ENCODE data around the gene LAMP1. TPM values are rescaled to one million over a fixed set of nuclear protein-coding genes. Genes with fewer than 3 reads are reported as not detected.
"Not testable (repeated sequence)": the region's sequence is repeated elsewhere in the genome, so short reads cannot be mapped to it uniquely, and the experiment has no call there.

Gene LAMP1
- total RNA-seq, 2 experiments from 2014 or later = 84.1 to 91.6 TPM

GRCh38 chr13:113304121-113304520 is 7.1 kb downstream of the LAMP1 start:
- H3K4me1 Mint-ChIP-seq = peaks cover 14% of the 10 kb centered on the region
- no peak for DNase-seq
- peaks cover 2% of the 10 kb centered on the region for H3K36me3 Mint-ChIP-seq (ENCODE audit: low read depth)
- CTCF ChIA-PET = no interaction called here
- H3K27ac Mint-ChIP-seq = no peak overlapping the region
- no peaks in the 10 kb centered on the region for H3K27me3 Mint-ChIP-seq
- POLR2A ChIA-PET = interaction anchor here (0.7 kb wide), 1 partner anchor 361 kb away, joined by 4 read pairs; no protein-coding TSS in a partner anchor
- no peaks in the 10 kb centered on the region for H3K9me3 Mint-ChIP-seq
- no peak overlapping the region for H3K4me3 Mint-ChIP-seq

DNA sequence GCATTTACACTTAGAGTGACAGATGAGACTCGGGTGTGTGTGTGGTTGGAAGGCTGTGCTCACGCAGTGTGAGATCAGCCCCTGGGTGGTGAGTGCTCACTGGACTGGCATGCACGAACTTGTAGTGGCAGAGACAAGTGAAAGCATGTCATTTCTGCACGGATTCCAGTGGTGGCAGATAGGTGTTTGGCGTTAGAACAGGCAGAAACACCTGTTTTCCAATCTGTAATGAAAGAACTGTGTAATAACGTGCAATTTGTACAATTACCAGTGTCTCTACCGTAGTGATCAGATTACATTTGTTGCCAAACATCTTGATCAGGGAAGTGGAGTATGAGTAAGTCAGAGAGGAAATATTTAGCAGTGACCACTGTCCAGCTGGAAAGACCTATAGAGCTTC is 8.2 kb downstream of the LAMP1 start:
- Mint-ChIP-seq H3K36me3 (ENCODE audit: low read depth) (peaks cover 7% of the 10 kb centered on the region), H3K4me3 (no peak overlapping the region), H3K4me1 (peaks cover 12% of the 10 kb centered on the region), H3K27me3 (no peaks in the 10 kb centered on the region), H3K9me3 (no peaks in the 10 kb centered on the region), H3K27ac (no peak overlapping the region)
- CTCF ChIA-PET = interaction anchor here (1.5 kb wide), 1 partner anchor 15 kb away, joined by 3 read pairs; no protein-coding TSS in a partner anchor
- POLR2A ChIA-PET = no interaction called here
- DNase-seq = no peak

GRCh38 chr13:113307491-113307890 is 10.5 kb downstream of the LAMP1 start:
- Mint-ChIP-seq H3K36me3 (ENCODE audit: low read depth) (peaks cover 10% of the 10 kb centered on the region), H3K27me3 (no peaks in the 10 kb centered on the region)

GRCh38 chr13:113309473-113309872 is 12.4 kb downstream of the LAMP1 start:
- POLR2A ChIA-PET = interaction anchor here (1.1 kb wide), 1 partner anchor 11 kb away, joined by 3 read pairs; no protein-coding TSS in a partner anchor
- no peak overlapping the region for H3K27ac Mint-ChIP-seq
- CTCF ChIA-PET = no interaction called here

More at GRCh38 chr13:113307491-113307890, 10.5 kb downstream of the LAMP1 start:
- no peak for DNase-seq
- Mint-ChIP-seq H3K27ac (no peak overlapping the region), H3K4me3 (no peak overlapping the region), H3K9me3 (no peaks in the 10 kb centered on the region), H3K4me1 (peaks cover 8% of the 10 kb centered on the region)
- POLR2A ChIA-PET = no interaction called here
- CTCF ChIA-PET = no interaction called here

GRCh38 chr13:113314112-113314511 is 17.1 kb downstream of the LAMP1 start:
- CTCF ChIA-PET; POLR2A ChIA-PET; H3K27me3 Mint-ChIP-seq; H3K4me1 Mint-ChIP-seq; H3K36me3 Mint-ChIP-seq (ENCODE audit: low read depth); H3K27ac Mint-ChIP-seq; H3K9me3 Mint-ChIP-seq; DNase-seq; H3K4me3 Mint-ChIP-seq: not testable (repeated sequence)

More at GRCh38 chr13:113309473-113309872, 12.4 kb downstream of the LAMP1 start:
- peaks cover 10% of the 10 kb centered on the region for H3K36me3 Mint-ChIP-seq (ENCODE audit: low read depth)
- H3K27me3 Mint-ChIP-seq = no peaks in the 10 kb centered on the region
- no peak overlapping the region for H3K4me3 Mint-ChIP-seq
- H3K4me1 Mint-ChIP-seq = peaks cover 5% of the 10 kb centered on the region
- H3K9me3 Mint-ChIP-seq = no peaks in the 10 kb centered on the region
- no peak for DNase-seq

DNA sequence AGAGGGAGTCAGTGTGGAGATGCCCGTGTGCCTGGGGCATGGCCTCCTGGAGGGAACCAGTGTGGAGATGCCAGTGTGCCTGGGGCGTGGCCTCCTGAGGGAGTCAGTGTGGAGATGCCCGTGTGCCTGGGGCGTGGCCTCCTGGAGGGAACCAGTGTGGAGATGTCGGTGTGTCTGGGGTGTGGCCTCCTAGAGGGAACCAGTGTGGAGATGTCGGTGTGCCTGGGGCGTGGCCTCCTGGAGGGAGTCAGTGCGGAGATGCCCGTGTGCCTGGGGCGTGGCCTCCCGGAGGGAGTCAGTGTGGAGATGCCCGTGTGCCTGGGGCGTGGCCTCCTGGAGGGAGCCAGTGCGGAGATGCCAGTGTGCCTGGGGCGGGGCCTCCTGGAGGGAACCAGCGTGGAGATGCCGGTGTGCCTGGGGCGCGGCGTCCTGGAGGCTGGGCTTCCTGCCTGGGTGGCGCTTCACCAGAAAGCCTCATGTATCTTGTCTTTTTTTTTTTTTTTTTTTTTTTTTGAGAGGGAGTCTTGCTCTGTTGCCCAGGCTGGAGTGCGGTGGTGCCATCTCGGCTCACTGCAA is 17.9 kb downstream of the LAMP1 start:
- H3K27ac Mint-ChIP-seq; H3K27me3 Mint-ChIP-seq; H3K36me3 Mint-ChIP-seq (ENCODE audit: low read depth); H3K4me1 Mint-ChIP-seq; DNase-seq; H3K9me3 Mint-ChIP-seq; POLR2A ChIA-PET; CTCF ChIA-PET; H3K4me3 Mint-ChIP-seq: not testable (repeated sequence)

GRCh38 chr13:113315992-113316391 is 19.0 kb downstream of the LAMP1 start:
- H3K9me3 Mint-ChIP-seq = no peaks in the 10 kb centered on the region
- H3K27me3 Mint-ChIP-seq = no peaks in the 10 kb centered on the region
- H3K36me3 Mint-ChIP-seq (ENCODE audit: low read depth) = peaks cover 6% of the 10 kb centered on the region
- no peak for DNase-seq
- ChIA-PET POLR2A (no interaction called here), CTCF (no interaction called here)
- H3K4me3 Mint-ChIP-seq = no peak overlapping the region
- H3K4me1 Mint-ChIP-seq = no peaks in the 10 kb centered on the region
- H3K27ac Mint-ChIP-seq = peak overlapping the region; percentile 25

DNA sequence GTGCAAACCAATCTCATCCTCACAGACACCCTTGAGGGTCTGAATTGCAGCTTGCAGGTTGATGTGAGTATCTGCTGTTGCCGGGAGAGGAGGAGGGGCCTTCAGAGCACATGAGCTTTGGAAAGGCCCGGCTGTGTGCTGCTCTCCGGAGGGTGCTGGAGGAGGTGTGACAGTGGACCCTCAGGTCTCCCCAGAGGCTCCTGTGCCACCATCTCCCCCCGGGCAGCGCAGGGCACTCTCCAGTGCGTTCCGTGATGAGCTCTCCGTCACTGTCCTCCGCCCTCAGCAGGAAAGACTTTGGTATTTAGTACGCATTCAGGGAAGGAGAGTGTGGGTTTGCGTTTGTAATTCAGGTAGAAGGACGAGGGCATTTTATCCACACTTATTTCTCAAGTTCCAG is 20.0 kb downstream of the LAMP1 start:
- no peaks in the 10 kb centered on the region for H3K27me3 Mint-ChIP-seq
- CTCF ChIA-PET = interaction anchor here (0.6 kb wide), 1 partner anchor 271 kb away, joined by 3 read pairs; no protein-coding TSS in a partner anchor
- DNase-seq = no peak
- peak overlapping the region; percentile 11 for H3K27ac Mint-ChIP-seq
- POLR2A ChIA-PET = no interaction called here
- H3K4me1 Mint-ChIP-seq = no peaks in the 10 kb centered on the region
- peaks cover 14% of the 10 kb centered on the region for H3K36me3 Mint-ChIP-seq (ENCODE audit: low read depth)
- no peaks in the 10 kb centered on the region for H3K9me3 Mint-ChIP-seq
- H3K4me3 Mint-ChIP-seq = no peak overlapping the region

GRCh38 chr13:113318956-113319355 is 21.9 kb downstream of the LAMP1 start:
- DNase-seq = no peak
- Mint-ChIP-seq H3K27me3 (no peaks in the 10 kb centered on the region), H3K4me1 (no peaks in the 10 kb centered on the region), H3K9me3 (no peaks in the 10 kb centered on the region), H3K27ac (no peak overlapping the region), H3K36me3 (ENCODE audit: low read depth) (peaks cover 29% of the 10 kb centered on the region), H3K4me3 (no peak overlapping the region)
- ChIA-PET CTCF (no interaction called here), POLR2A (no interaction called here)

DNA sequence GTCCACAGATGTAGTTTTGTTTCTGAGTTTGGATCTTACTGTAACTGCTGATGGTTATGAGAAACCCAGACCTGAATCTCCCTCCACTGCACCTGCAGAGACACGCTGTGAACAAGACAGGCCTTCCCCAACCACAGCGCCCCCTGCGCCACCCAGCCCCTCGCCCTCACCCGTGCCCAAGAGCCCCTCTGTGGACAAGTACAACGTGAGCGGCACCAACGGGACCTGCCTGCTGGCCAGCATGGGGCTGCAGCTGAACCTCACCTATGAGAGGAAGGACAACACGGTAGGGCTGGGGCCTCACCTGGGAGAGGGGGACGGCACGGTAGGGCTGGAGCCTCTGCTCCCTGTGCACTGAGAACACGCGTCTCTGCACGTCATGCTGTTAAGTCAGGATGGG is 22.3 kb downstream of the LAMP1 start:
- DNase-seq = no peak
- Mint-ChIP-seq H3K27ac (no peak overlapping the region), H3K9me3 (no peaks in the 10 kb centered on the region), H3K4me3 (no peak overlapping the region), H3K36me3 (ENCODE audit: low read depth) (peaks cover 31% of the 10 kb centered on the region), H3K27me3 (no peaks in the 10 kb centered on the region), H3K4me1 (no peaks in the 10 kb centered on the region)
- POLR2A ChIA-PET = no interaction called here
- CTCF ChIA-PET = no interaction called here

DNA sequence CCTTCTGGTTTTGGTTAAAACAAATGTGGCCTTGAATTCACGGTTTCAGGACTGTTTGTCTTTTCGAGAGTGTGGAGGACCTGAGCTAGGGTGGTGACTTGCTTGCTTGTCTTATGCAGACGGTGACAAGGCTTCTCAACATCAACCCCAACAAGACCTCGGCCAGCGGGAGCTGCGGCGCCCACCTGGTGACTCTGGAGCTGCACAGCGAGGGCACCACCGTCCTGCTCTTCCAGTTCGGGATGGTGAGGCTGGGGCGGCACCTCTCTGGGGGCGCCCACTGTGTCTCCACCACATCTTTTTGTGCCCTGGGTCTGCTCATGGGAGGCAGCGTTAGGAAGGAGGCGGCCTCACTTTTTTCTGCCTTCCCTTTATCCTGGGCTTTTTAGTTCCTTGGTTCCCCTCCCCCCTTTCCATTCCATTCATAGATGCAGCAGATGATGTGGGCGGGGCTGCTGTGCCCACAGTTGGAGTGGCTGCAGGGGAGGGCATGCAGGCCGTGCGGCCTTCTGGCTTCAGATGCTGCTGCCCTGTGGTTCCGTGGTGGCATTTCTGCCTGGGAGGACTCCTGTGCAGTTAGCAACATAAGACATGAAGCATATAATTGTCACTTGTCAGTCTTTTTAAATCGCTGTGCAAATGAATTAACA is 23.3 kb downstream of the LAMP1 start:
- no peak for DNase-seq
- Mint-ChIP-seq H3K36me3 (ENCODE audit: low read depth) (peaks cover 31% of the 10 kb centered on the region), H3K27ac (no peak overlapping the region), H3K4me3 (no peak overlapping the region), H3K27me3 (no peaks in the 10 kb centered on the region), H3K9me3 (no peaks in the 10 kb centered on the region), H3K4me1 (no peaks in the 10 kb centered on the region)
- ChIA-PET POLR2A (no interaction called here), CTCF (no interaction called here)

DNA sequence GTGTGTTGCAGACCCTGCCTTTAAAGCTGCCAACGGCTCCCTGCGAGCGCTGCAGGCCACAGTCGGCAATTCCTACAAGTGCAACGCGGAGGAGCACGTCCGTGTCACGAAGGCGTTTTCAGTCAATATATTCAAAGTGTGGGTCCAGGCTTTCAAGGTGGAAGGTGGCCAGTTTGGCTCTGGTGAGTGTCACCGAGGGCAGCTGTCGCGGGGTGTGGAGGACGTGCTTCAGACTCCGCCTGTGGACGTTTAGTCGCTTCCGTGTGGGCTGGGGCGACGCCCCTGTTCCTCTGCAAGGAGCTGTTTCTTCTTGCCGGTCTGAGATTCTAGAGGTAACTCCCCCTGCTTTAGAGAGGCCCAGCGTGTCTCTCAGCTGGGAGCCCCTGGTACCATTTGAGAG is 24.5 kb downstream of the LAMP1 start:
- H3K36me3 Mint-ChIP-seq (ENCODE audit: low read depth) = peaks cover 31% of the 10 kb centered on the region
- H3K4me3 Mint-ChIP-seq = no peak overlapping the region
- ChIA-PET CTCF (no interaction called here), POLR2A (no interaction called here)
- H3K27me3 Mint-ChIP-seq = no peaks in the 10 kb centered on the region
- H3K9me3 Mint-ChIP-seq = no peaks in the 10 kb centered on the region
- no peak for DNase-seq
- no peaks in the 10 kb centered on the region for H3K4me1 Mint-ChIP-seq
- H3K27ac Mint-ChIP-seq = no peak overlapping the region

- CTCF ChIA-PET = no interaction called here
- Mint-ChIP-seq H3K9me3 (no peaks in the 10 kb centered on the region), H3K4me1 (no peaks in the 10 kb centered on the region), H3K36me3 (ENCODE audit: low read depth) (peaks cover 31% of the 10 kb centered on the region), H3K4me3 (no peak overlapping the region), H3K27ac (no peak overlapping the region), H3K27me3 (no peaks in the 10 kb centered on the region)
- no peak for DNase-seq
- POLR2A ChIA-PET = no interaction called here
Observed at GRCh38 chr13:113322043-113322461, 25.0 kb downstream of the LAMP1 start.
